Activated CD4-positive, CD25-positive, alpha-beta regulatory T cell treated with anti-CD3 and anti-CD28 coated beads, Interleukin-2, amount 50 U/mL, for 16 hours (primary cell): Measurements from ENCODE around the gene ADISSP.

Experiments
- DNase-seq: peaks from one replicate; pipeline ENCODE4 v3.0.0-alpha.2; 2020; ENCODE audit warnings: low read depth, low spot score

Gene ADISSP

DNA sequence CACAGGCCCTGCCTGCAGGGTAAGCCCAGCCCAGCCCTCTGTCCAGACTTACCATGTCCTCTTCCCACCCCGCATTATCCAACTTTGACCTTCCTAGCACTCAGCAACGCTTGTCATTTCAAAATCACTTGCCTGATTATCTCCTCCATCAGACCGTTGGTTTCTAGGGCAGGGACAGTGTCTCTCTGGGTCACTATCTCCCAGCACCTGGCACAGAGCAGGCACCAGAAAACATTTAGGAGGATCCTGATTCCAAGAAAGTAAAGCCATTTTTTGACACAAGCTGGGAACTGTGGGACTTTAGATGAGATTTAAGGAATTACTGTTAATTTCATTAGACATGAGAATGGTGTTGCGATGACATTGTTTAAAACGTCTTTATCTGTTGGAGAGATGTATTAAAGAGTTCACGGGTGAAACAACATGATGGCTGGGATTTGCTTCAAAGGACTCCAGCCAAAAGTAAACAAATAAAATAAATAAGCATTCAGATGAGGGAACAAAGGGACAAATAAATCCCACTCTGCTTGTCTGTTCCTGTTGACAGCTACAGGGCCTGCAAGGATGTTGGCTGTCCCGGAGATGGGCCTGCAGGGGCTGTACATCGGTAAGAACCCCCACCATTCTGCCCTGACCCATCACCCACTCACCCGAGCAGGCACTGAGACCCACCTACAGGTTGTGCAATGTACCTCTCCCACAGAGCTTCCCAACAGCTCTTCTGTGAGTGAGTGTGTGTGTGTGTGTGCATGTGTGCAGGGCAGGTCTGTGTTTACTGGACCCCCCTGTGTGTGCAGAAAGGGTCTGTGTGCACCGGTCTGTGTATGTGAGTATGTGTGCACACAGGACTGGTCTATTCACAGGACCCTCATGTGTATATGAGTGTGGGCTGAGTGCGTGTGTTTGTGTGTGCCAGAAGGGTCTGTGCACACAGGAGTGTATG is 29.2 kb downstream of the ADISSP start:
- DNase-seq, result no peak

GRCh38 chr20:3735768-3736167 is 31.8 kb downstream of the ADISSP start:
- DNase-seq, result no peak

DNA sequence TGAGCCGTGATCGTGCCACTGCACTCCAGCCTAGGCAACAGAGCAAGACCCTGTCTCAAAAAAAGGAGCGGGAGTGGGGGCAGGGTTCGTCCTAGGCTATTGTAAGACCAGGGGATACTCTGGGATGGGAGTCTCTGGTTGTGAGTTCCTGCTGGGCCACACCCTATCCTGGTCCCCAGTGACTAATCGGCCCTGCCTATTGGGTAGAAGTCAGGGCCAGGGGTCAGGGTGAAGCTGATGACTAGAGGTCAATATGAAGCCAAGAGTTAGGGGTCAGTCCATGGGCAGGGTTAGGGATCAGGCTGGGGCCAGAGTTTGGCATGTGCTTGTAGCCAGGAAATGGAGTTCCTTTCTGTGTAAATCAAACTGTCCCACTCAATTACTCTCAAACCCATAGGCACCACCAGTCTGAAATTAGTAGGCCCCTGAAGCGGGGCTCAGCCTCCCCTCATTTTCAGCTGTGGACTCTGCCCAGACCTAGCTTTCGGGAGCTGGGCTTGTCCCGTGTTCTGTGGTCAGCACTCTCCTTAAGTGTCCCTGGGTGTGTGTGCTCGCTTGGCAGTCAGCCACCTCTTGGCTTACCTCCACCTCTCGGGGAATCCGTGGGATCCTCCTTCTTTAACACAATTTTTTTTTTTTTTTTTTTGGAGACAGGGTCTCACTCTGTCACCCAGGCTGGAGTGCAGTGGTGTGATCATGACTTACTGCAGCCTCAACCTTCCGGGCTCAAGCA is 33.3 kb downstream of the ADISSP start:
- DNase-seq, result no peak

- DNase-seq, result no peak
These were observed 34.2 kb downstream of the ADISSP start for GRCh38 chr20:3733119-3733995.

DNA sequence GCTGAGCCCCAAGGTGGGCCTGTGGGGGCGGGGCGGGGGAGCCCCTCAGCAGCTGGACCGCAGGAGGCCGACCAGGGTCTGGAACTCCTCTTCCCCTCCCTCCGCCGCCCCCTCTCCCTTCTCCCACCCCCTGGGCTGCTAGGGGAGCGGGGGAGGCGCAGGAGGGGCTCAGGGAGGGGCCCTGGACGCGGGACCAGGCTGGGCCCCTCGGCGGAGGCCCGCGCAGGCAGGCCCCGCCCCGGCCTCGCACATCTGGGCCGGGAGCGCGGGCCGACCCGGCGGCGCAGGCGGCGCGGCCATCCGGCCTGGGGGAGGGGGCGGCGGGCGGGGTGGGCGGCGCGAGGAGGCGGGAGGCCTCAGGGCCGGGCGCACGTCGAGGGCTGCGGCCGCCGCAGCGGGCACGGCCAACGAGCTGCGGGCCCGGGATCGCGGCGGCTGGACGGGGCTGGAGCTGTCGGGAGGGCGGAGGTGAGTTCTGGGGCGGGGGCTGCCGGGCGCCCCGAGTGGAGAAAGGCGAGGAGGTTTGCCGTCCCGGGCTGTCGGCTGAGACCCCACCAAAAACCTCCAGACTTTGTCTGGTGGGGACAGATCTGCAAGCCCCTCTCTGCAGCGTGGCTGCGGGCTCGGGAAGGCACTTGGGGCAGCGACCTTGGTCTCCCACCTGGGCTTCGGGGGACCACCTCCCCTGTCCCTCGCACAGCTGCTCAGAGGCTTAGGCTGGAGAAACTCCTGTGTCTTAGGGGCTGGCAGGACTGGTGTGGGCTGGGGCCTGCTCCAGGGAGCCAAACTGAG is 35.0 kb downstream of the ADISSP start, which contains the start of gene HSPA12B:
Gene HSPA12B, plus strand, starts transcription at position 359 of the 792 bp plus-strand sequence. CDS start 5,990 bp downstream, outside the sequence.
- no peak for DNase-seq

DNA sequence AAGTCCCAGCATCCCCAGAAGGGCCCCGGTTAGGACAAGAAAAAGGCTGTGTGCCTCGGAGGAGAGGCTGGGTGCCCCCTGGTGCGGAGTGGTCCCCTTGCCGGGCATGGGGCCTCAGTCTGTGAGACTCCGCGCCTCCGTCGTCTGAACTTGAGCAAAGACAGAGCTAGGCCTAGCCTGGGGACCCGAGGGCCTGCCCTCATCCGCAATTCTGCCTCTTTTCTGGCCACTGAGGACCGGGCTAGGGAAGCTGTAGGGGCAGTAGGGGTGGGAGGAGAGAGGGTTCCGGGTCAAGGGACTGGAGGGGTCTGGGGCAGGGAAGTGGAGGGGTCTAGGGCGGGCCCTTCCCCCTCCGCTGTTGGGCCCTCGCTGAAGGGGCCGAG is 35.6 kb downstream of the ADISSP start:
- no peak for DNase-seq

DNA sequence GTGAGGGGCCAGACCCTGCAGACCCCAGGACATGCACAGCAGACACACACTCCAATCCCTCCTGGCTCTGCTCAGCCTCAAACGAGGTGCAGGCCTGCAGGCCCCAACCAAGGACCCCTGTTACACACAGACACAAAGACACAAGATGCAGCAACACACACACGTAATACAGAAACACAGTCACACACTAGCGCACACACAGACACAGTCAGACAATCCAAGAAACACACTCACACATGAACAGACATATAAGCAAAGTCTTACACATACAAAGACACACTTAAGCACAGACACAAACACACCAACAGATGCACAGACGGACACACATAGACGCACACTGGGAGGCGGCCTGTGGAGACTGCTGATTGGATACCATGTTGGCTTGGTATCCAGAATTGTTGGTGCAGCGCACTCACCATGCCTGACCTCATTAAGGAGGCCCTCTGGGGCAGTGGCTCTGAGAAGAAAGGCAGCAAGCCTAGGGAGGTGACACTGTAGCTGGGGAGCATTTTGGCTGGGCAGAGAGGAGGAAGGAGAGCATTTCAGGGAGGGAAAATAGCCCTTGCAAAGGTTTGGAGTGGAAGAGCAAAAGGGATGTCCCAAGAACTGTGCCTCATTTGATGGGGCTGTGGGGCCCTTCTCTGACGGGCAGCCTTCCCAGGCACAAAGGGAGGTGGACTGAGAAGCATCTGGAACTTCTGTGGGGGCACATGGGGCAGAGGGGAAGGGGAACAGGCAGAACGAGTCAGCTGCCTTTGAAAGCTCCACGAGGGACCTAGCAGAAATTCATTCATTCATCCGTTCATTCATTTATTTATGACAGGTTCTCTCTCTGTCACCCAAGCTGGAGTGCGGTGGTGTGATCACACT is 36.5 kb downstream of the ADISSP start:
- no peak for DNase-seq

DNA sequence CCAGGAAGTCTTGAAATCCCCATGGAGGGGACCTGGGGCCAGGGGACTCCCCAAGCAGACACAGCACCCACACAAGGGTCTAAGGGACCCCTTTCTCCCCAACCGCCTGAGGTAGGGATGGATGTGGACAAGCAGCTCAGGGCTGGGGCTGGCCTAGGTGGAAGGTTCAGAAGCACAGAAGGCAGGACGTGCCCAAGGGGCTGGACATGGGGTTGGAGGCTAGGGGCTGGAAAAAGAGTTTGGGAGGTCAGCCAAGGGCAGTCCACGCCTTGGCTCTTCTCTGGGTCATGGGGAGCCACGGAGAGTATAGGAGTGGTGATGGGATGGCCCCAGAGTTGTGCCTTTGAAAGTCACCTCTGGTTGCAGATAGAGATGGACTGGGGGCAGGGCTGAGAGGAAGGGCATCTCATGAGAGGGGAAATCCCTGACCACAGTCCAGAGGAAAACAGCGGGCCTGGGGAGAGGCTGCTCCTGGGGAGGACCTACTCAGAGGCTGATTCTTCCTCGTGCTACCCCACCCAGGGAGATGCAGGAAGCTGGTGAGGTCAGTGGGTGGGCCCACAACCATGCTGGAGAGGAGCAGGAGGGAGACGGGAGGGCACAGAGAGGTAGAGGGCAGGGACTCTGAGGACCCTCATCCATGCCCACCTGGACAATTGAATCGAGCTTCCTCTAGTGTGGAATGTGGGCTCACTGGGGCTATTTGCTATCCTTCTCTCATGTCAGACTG is 37.6 kb downstream of the ADISSP start:
- no peak for DNase-seq

DNA sequence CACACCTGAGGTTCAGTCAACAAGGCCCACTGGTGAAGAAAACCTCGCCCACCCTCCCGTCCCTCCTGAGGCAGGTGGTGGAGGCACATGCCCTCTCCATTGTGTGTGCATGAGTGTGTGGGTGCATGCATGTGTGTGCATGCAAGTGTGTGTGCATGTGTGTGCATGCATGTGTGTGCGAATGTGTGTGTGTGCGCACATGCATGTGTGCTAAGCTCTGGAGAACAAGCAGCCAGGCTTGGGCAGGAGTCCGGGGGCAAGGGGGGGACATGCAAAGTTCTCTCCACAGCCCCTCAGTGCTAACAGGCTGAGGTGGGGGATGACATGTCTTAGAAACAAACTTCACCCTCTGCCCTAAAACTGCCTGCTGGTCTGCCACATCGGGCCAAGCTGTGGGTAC is 38.2 kb downstream of the ADISSP start:
- DNase-seq, result no peak

GRCh38 chr20:3728876-3729275 is 38.7 kb downstream of the ADISSP start:
- no peak for DNase-seq

GRCh38 chr20:3728354-3728753 is 39.2 kb downstream of the ADISSP start:
- no peak for DNase-seq

GRCh38 chr20:3727401-3728021 is 40.0 kb downstream of the ADISSP start:
- no peak for DNase-seq

DNA sequence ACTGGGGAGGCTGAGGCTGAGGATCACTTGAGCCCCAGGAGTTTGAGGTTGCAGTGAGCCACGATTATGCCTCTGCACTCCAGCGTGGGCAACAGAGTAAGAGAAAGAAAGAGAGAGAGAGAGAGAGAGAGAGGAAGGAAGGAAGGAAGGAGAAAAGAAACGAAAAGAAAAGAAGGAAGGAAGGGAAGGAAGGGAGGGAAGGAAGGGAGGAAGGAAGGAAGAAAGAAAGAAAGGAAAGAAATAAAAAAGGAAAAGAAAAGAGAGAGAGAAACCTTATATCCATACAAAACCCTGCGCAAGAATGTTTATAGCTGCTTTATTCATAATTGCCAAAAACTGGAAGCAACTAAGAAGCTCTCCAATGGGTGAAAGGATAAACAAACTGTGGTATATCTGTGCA is 43.2 kb downstream of the ADISSP start:
- DNase-seq, result no peak

- DNase-seq, result no peak
These were observed 44.3 kb downstream of the ADISSP start for GRCh38 chr20:3723284-3723683.

- DNase-seq, result no peak
These were observed 45.6 kb downstream of the ADISSP start for GRCh38 chr20:3721912-3722311.

- no peak for DNase-seq
These were observed 46.9 kb downstream of the ADISSP start for GRCh38 chr20:3720626-3721025.

- DNase-seq, result no peak
These were observed 47.5 kb downstream of the ADISSP start for GRCh38 chr20:3720068-3720467.

GRCh38 chr20:3719046-3719445 is 48.5 kb downstream of the ADISSP start:
- DNase-seq, result no peak
